Omental fat pad (tissue), 4 donors: ENCODE data around the gene GABARAPL1. TPM values are rescaled to one million over a fixed set of nuclear protein-coding genes. Genes with fewer than 3 reads are reported as not detected.

Experiments
- ATAC-seq: fragments of 150-250 bp; one replicate; pipeline ENCODE4 v1.9.1; 2016; ENCODE audit warnings: mild to moderate bottlenecking, moderate library complexity; ENCODE audit not compliant: low FRiP score
- DNase-seq: peaks from one replicate; pipeline ENCODE4 v3.0.0-alpha.2; 2019; ENCODE audit warnings: low spot score
- CTCF ChIP-seq, 3 donors: fragments of 450-650 bp; IDR thresholded peaks; one replicate each; pipeline ENCODE4 v1.5.1; 2016 to 2017; ENCODE audit warnings: antibody characterized with exemption in 3 of 3, mild to moderate bottlenecking in 3 of 3, moderate library complexity in 2 of 3
- total RNA-seq, 4 donors: library from RNA; depleted of rRNA; stranded (reverse); fragments of >200 nt; gene quantifications; one replicate each; pipeline ENCODE4 v1.1.0, GENCODE V29; 2016

Gene GABARAPL1
- total RNA-seq, 4 donors from 2014 or later = 165 to 335 (median 268) TPM

GRCh38 chr12:10235761-10236631, 23.3 kb downstream of the GABARAPL1 start:
- TF ChIP-seq CTCF (IDR thresholded peaks at IDR 0.05) = peak in 2 of 3 donors; percentile 56 to 62
- DNase-seq (no peak), ATAC-seq (peak; percentile 75)

DNA sequence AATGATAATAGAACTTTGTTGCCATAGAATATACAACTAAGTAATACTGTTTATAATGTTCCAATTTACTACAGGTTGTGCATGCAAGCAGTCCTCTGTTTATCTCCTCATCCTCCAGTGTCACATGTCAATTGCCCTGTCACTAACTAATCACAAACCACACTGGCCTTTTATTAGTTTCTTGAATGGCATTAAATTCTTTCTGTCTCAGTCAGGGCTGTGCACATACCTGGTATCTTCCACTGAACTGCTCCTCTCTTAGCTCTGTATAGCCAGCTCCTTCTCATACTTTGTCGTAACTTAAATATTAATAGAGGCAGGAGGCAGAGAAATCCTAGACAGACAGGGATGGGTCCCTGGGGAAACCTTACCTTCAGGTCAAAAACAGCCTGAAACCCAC, 24.0 kb downstream of the GABARAPL1 start:
- ATAC-seq (no peak), DNase-seq (no peak)
- no peak for TF ChIP-seq CTCF (IDR thresholded peaks at IDR 0.05)

DNA sequence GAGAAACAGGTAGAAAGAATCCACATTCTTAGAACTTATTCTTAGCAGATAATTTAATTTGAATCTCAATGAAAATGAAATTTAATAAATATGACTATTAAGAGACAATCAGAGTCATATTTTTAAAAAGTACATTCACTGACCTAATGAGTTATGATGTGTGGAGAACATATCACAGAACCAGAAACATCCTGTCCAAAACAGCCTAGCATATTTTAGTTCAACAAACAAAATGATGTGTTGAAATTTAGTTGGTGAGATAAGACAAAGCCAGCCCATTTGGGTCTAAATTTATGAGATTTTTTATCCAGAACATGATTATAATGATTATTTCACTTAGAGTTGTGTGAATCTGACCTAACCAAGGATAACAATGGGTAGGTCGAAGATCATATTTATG, 25.8 kb downstream of the GABARAPL1 start:
- no peak for ATAC-seq
- no peak for DNase-seq
- TF ChIP-seq CTCF (IDR thresholded peaks at IDR 0.05) = no peak

GRCh38 chr12:10241290-10241689, 28.6 kb downstream of the GABARAPL1 start:
- ATAC-seq (no peak), DNase-seq (no peak)
- no peak for TF ChIP-seq CTCF (IDR thresholded peaks at IDR 0.05)

DNA sequence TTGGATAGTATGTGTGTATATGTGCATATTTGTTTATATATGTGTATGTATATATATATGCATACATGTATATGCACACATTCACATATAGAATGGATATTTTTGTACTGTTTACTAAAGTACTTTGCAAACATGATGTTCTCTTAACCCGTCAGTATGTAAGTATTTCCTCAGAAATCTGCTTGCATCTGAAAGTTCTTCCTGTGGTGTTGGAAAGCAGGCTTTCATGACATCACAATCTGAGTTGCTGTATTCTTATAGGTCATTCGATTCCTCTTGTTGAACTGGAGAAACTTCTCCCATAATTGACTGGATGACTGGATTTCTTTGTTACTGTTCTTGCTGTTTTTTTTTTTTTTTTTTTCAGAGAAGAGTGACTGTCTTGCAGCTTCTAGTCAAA, 29.1 kb downstream of the GABARAPL1 start:
- ATAC-seq = no peak

DNA sequence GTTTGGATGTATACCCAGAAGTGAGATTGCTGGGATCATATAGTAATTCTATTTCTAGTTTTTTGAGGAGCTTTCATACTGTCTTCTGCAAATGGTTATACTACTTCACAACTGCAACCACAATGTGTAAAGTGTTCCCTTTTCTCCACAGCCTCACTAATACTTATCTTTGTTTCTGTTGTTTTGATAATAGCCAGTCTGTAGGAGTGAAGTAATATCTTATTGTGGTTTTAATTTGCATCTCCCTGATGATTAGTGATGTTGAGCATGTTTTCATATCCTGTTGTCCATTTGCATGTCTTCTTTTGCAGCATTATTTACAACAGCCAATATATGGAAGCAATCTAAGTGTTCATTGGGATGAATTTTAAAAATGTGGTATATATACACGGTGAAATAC, 29.9 kb downstream of the GABARAPL1 start:
- no peak for TF ChIP-seq CTCF (IDR thresholded peaks at IDR 0.05)
- DNase-seq (no peak), ATAC-seq (no peak)

More for the DNA sequence above, 29.1 kb downstream of the GABARAPL1 start:
- DNase-seq = no peak
- TF ChIP-seq CTCF (IDR thresholded peaks at IDR 0.05) = no peak
